Ovary (tissue), 9 donors: ENCODE data around the gene NOS3. TPM values are rescaled to one million over a fixed set of nuclear protein-coding genes. Genes with fewer than 3 reads are reported as not detected.

Experiments
- DNase-seq, 5 donors: peaks; one replicate each; pipeline ENCODE4 v3.0.0-alpha.2; 2019 to 2020
- H3K27ac ChIP-seq, 2 donors: fragments of 200-600 bp; one replicate each; pipeline versions ENCODE4 v1.5.1 to v1.8.0; 2019 to 2022
- H3K27me3 ChIP-seq: fragments of 200-600 bp; one replicate; pipeline ENCODE4 v1.8.0; 2022
- H3K36me3 ChIP-seq: fragments of 200-600 bp; sonication (generic); one replicate; pipeline ENCODE4 v1.5.1; 2019
- H3K4me1 ChIP-seq: one replicate; pipeline ENCODE4 v1.8.1; 2013; ENCODE audit warnings: mild to moderate bottlenecking, moderate library complexity; ENCODE audit not compliant: insufficient read depth
- H3K4me3 ChIP-seq: fragments of 200-600 bp; sonication (generic); one replicate; pipeline ENCODE4 v1.5.1; 2017
- H3K9me3 ChIP-seq, 2 donors: fragments of 200-600 bp in 1 of 2; sonication (generic) in 1 of 2; one replicate each; pipeline versions ENCODE4 v1.5.1 to v1.8.1; 2013 to 2019; ENCODE audit warnings: mild to moderate bottlenecking in 1 of 2, moderate library complexity in 1 of 2
- EP300 ChIP-seq: sonication (generic); formaldehyde crosslinking; IDR thresholded peaks from one replicate; pipeline ENCODE4 v1.6.1; 2017; ENCODE audit warnings: antibody characterized with exemption
- POLR2A ChIP-seq: fragments of 450-650 bp; IDR thresholded peaks from one replicate; pipeline ENCODE4 v1.6.1; 2017; ENCODE audit warnings: antibody characterized with exemption, mild to moderate bottlenecking, moderate library complexity
- WGBS, 3 donors: extraction: QIAGEN DNeasy Blood & Tissue Kit in 1 of 3; methylation state at CpG; one replicate each; pipeline versions ENCODE4 v1.1.5 to v1.1.7; 2013 to 2017; 5-methylcytosine and 5-hydroxymethylcytosine counted together
- intact Hi-C, 4 donors: fragments of 100-400 bp; cut with DNase I; formaldehyde crosslinking; loops; one replicate each; pipeline versions ENCODE4 v1.11.0 to v1.15.1; 2022 to 2023
- polyA plus RNA-seq, 2 donors: library from polyadenylated mRNA; stranded (reverse); fragments of 200-250 nt in 1 of 2; fragments of 350-450 nt in 1 of 2; fragmentation: Illumina TruSeq in 1 of 2; extraction: RNeasy Lipid Tissue Mini Kit (QIAGEN cat#74804) in 1 of 2; gene quantifications; one replicate each; pipeline ENCODE4 v1.2.3, GENCODE V29; 2013 to 2014
- total RNA-seq, 7 donors: library from RNA; depleted of rRNA in 2 of 7; stranded (reverse); fragments of >200 nt in 2 of 7; fragmentation: NEBNext Ultra II Directional in 3 of 7; extraction: Animal tissue kit (Norgen Biotek cat#: 25700) in 3 of 7; gene quantifications; one replicate each; pipeline versions ENCODE4 v1.1.0 to v1.2.4, GENCODE V29; 2016 to 2023
- TF ChIP-seq, protein P1 (sequence below), 3 donors: fragments of 450-650 bp in 2 of 3; fragments of 200-600 bp in 1 of 3; IDR thresholded peaks; one replicate each; pipeline versions ENCODE4 v1.5.1 to v1.8.0; 2016 to 2022; ENCODE audit warnings: antibody characterized with exemption in 3 of 3, mild to moderate bottlenecking in 1 of 3
- donor health status: DM: no; HTN: no; CAD: no; lungs with moderate emphysema.
- donor health status: DM: no; HTN: no; CAD: no.
- donor health status: Bipolar disorder and iron deficiency.
- donor health status: DM: yes; HTN: yes; CAD: no.
- donor health status: DM: no; HTN: no; CAD: no.
- donor health status: DM: yes; HTN: yes; CAD: no.

NOS3 gene
- total and polyA plus RNA-seq, 9 donors, result 1.0 to 26.0 (median 5.4) TPM

DNA sequence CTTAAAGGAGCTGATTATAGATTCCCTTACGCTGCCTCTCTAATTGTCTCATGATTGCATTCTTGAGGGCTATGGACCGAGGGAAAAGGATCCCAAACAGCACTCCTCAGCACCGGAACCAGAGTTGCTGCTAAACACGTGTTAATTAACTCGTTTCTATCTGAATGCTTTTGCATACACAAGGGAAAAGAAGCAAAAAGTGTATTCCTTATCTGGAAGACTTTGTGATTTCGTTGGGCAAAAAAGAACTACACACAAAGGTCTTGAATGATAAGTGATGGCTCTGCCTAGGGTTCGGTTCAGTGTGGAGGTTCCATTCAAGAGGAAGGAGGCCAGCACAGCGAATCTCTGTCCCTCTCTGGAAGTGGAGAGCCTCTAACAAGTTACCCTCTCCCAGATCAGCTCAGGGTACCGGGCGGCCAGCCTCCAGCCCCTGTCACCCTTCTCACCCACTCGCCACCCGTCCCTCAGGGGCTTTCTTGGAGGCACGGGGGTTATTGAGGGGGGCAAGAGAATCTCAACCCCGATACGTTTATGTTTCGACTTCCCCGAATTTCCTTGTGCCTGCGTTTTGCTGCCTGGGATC, 68.1 kb downstream of the NOS3 start:
- WGBS, 3 donors, result 3 to 6% (median 4%) methylated on average over 18 of the region's 18 CpGs
- H3K9me3 ChIP-seq, result no peaks in the 10 kb centered on the region
- intact Hi-C loops, result no loop called here
- TF ChIP-seq POLR2A, result no peak
- no peaks in the 10 kb centered on the region for H3K36me3 ChIP-seq
- DNase-seq, result no peak
- peak overlapping the region; percentile 81 for H3K4me3 ChIP-seq
- peak overlapping the region; percentile 88 to 97 for H3K27ac ChIP-seq
- no peaks in the 10 kb centered on the region for H3K27me3 ChIP-seq
- peaks cover 25% of the 10 kb centered on the region for H3K4me1 ChIP-seq

DNA sequence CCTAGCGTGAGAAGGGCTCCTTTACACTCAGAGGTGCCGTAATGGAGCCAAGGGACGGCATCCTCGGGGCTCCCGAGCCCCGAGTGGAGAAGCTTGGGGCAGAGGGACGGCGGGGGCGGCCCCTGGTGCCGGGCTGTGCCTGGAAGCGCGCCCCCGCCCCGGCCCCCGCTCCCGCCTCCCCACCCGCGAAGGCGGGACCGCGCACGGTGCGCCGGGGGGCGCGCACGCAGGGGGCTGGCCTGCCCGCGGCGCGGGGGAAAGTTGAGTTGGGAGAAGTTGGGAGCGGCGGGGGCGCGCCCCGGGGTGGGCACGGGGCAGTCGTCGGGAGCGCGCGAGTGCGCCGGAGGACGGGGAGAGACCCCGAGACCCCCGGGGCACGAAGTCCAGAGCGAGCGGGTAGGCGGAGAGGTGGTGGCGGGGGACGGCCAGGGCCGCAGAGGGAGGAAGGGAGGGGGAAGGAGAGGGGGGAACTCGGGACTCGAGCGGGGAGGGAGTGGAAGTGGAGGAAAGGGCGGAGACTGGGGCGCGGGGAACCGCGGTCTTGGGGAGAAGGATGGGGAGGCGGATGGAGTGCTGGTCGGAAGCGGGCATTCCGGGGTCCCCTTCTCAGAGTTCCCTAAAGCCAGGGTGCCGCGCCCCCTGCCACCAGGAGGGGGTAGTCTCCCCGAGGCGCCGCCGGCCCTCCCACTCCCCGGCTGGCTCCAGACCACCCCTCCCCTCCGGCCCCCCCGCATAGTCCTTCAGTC, 68.7 kb downstream of the NOS3 start, which contains the start of gene SLC4A2:
TSS of gene SLC4A2 (plus strand) at position 223 of the 746 bp plus-strand sequence. CDS start 2,399 bp downstream, outside the sequence.
- WGBS, 3 donors, result 0 to 1% (median 1%) methylated on average over 45 to 75 of the region's 75 CpGs
- TF ChIP-seq EP300 (no peak), POLR2A (peak; percentile 37)
- TF ChIP-seq, protein P1, sequence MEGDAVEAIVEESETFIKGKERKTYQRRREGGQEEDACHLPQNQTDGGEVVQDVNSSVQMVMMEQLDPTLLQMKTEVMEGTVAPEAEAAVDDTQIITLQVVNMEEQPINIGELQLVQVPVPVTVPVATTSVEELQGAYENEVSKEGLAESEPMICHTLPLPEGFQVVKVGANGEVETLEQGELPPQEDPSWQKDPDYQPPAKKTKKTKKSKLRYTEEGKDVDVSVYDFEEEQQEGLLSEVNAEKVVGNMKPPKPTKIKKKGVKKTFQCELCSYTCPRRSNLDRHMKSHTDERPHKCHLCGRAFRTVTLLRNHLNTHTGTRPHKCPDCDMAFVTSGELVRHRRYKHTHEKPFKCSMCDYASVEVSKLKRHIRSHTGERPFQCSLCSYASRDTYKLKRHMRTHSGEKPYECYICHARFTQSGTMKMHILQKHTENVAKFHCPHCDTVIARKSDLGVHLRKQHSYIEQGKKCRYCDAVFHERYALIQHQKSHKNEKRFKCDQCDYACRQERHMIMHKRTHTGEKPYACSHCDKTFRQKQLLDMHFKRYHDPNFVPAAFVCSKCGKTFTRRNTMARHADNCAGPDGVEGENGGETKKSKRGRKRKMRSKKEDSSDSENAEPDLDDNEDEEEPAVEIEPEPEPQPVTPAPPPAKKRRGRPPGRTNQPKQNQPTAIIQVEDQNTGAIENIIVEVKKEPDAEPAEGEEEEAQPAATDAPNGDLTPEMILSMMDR (IDR thresholded peaks at IDR 0.05), result peak in 2 of 3 donors; percentile 26 to 37
- intact Hi-C loops, result loop anchor here in 1 of 4 donors (2.0 kb wide), 1 partner anchor 23 kb away; the partner anchor contains the start of gene TMUB1

DNA sequence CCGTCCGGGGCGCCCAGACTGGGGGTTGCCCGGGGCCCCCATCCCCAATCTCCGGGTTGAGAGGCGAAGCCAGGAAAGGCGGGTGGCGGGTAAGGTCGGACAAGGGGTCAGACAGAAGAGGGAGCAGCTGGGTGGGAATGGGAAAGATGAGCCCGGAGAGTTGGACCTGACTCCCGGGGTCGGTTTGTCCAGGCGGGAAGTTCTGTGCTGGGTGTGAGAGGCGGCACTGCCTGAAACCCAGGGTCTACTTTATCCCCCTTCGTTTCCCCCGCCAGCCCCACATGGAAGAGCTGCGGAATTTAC, 69.2 kb downstream of the NOS3 start:
- intact Hi-C loops, result loop anchor here in 1 of 4 donors (2.0 kb wide), 1 partner anchor 23 kb away; the partner anchor contains the start of gene TMUB1
- Histone ChIP-seq H3K36me3 (no peaks in the 10 kb centered on the region), H3K4me3 (peak overlapping the region; percentile 81), H3K9me3 (no peaks in the 10 kb centered on the region), H3K27ac (peak overlapping the region; percentile 88 to 97), H3K4me1 (peaks cover 25% of the 10 kb centered on the region), H3K27me3 (no peaks in the 10 kb centered on the region)
- TF ChIP-seq, protein P1 (IDR thresholded peaks at IDR 0.05), result no peak
- TF ChIP-seq POLR2A (no peak), EP300 (no peak)
- no peak for DNase-seq
- WGBS, 3 donors, result 0 to 1% (median 1%) methylated on average over 14 to 17 of the region's 17 CpGs

More for the DNA sequence above, 68.7 kb downstream of the NOS3 start, which contains the start of gene SLC4A2:
- no peaks in the 10 kb centered on the region for H3K27me3 ChIP-seq
- H3K9me3 ChIP-seq, result no peaks in the 10 kb centered on the region
- peak within 1 kb of the TSS; percentile 81 for H3K4me3 ChIP-seq
- peak; percentile 82 to 91 (median 87) for DNase-seq
- H3K36me3 ChIP-seq, result no peaks in the 10 kb centered on the region
- peak within 1 kb of the TSS; percentile 88 to 97 for H3K27ac ChIP-seq
- H3K4me1 ChIP-seq, result peaks cover 25% of the 10 kb centered on the region

DNA sequence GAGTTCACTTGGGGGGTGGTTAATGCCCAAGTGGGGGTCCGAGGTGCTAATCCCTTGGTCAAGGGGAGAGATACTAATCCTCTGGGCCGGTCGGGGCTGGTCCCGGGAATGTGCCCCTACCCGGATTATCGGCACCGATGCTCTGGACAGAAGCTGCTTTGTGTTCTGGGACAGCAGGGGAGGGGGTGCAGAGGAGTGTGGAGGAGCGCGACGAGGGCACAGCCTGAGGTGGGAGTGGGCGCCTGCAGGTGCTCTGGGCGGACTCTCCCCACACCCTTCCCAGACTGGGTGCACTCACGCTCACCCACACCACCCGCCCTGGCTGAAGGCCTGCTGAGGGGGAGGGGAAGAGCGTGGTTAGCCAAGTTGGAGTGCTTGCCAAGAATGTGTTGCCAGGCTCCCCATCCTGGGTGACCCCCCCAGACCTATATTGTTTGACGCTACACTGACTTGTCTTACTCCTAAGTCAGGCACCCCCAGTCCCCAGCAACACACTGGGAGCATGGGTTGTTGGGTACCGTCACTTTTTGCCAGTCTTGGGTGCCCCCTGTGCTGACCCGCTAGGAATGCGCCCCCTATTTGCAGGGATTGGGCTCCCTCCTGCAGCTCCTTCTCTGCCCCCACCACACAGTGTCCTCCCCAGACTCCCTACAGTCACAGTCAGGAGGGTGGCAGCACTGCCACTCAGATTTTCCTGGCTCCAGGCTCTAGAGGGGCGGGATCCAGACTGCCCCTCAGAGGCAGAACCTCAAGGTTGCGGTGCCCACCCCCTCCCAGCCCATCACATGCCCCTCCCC, 69.8 kb downstream of the NOS3 start:
- DNase-seq, result peak; percentile 45 to 74 (median 66)
- intact Hi-C loops, result loop anchor here in 1 of 4 donors (2.0 kb wide), 1 partner anchor 22 kb away; the partner anchor contains the start of gene TMUB1
- H3K27ac ChIP-seq, result peak overlapping the region in 1 of 2 donors; percentile 97
- WGBS, 3 donors, result 6 to 9% (median 9%) methylated on average over 19 to 21 of the region's 21 CpGs
- no peaks in the 10 kb centered on the region for H3K27me3 ChIP-seq
- peaks cover 25% of the 10 kb centered on the region for H3K4me1 ChIP-seq
- H3K36me3 ChIP-seq, result no peaks in the 10 kb centered on the region
- TF ChIP-seq EP300 (no peak), POLR2A (no peak)
- TF ChIP-seq, protein P1 (IDR thresholded peaks at IDR 0.05), result no peak
- H3K4me3 ChIP-seq, result peak overlapping the region; percentile 81
- H3K9me3 ChIP-seq, result no peaks in the 10 kb centered on the region
